ENCODE measurements around the gene ST6GALNAC3. TPM values are rescaled to one million over a fixed set of nuclear protein-coding genes. Genes with fewer than 3 reads are reported as not detected.

ST6GALNAC3 gene
- total RNA-seq, 1 donor from 2014 or later: 62.3 TPM

- no peak for TF ChIP-seq CTCF (IDR thresholded peaks at IDR 0.05; ENCODE audit: unreplicated experiment)
- H3K36me3 Mint-ChIP-seq: no peaks in the 10 kb centered on the region
- peaks cover 33% of the 10 kb centered on the region for H3K4me1 Mint-ChIP-seq
- no peaks in the 10 kb centered on the region for H3K27me3 Mint-ChIP-seq (ENCODE audit: low read depth)
- H3K9me3 Mint-ChIP-seq: peaks cover 7% of the 10 kb centered on the region
- DNase-seq (ENCODE audit: low spot score in 2 of 2, unreplicated experiment in 2 of 2): no peak
- H3K27ac Mint-ChIP-seq: peak overlapping the region; percentile 25
- H3K4me3 Mint-ChIP-seq: no peak overlapping the region
These were observed 15.1 kb upstream of the ST6GALNAC3 start for GRCh38 chr1:76059451-76059850.

- no peaks in the 10 kb centered on the region for H3K36me3 Mint-ChIP-seq
- H3K27ac Mint-ChIP-seq: peak overlapping the region; percentile 44
These were observed 9.3 kb upstream of the ST6GALNAC3 start for GRCh38 chr1:76065270-76065669.

GRCh38 chr1:76066394-76066793 lies 8.2 kb upstream of the ST6GALNAC3 start:
- peaks cover 30% of the 10 kb centered on the region for H3K4me1 Mint-ChIP-seq
- H3K27me3 Mint-ChIP-seq (ENCODE audit: low read depth): no peaks in the 10 kb centered on the region

More at GRCh38 chr1:76065270-76065669, 9.3 kb upstream of the ST6GALNAC3 start:
- H3K27me3 Mint-ChIP-seq (ENCODE audit: low read depth): no peaks in the 10 kb centered on the region
- peaks cover 4% of the 10 kb centered on the region for H3K9me3 Mint-ChIP-seq
- no peak for TF ChIP-seq CTCF (IDR thresholded peaks at IDR 0.05; ENCODE audit: unreplicated experiment)
- H3K4me3 Mint-ChIP-seq: no peak overlapping the region
- no peak for DNase-seq (ENCODE audit: low spot score in 2 of 2, unreplicated experiment in 2 of 2)
- peaks cover 30% of the 10 kb centered on the region for H3K4me1 Mint-ChIP-seq

GRCh38 chr1:76068542-76068941 lies 6.0 kb upstream of the ST6GALNAC3 start:
- no peaks in the 10 kb centered on the region for H3K36me3 Mint-ChIP-seq
- no peak for DNase-seq (ENCODE audit: low spot score in 2 of 2, unreplicated experiment in 2 of 2)
- peaks cover 4% of the 10 kb centered on the region for H3K9me3 Mint-ChIP-seq
- TF ChIP-seq CTCF (IDR thresholded peaks at IDR 0.05; ENCODE audit: unreplicated experiment): no peak
- peaks cover 31% of the 10 kb centered on the region for H3K4me1 Mint-ChIP-seq
- H3K27me3 Mint-ChIP-seq (ENCODE audit: low read depth): no peaks in the 10 kb centered on the region
- no peak overlapping the region for H3K4me3 Mint-ChIP-seq
- no peak overlapping the region for H3K27ac Mint-ChIP-seq

More at GRCh38 chr1:76066394-76066793, 8.2 kb upstream of the ST6GALNAC3 start:
- DNase-seq (ENCODE audit: low spot score in 2 of 2, unreplicated experiment in 2 of 2): no peak
- Mint-ChIP-seq H3K4me3 (no peak overlapping the region), H3K9me3 (peaks cover 4% of the 10 kb centered on the region), H3K36me3 (no peaks in the 10 kb centered on the region), H3K27ac (no peak overlapping the region)
- no peak for TF ChIP-seq CTCF (IDR thresholded peaks at IDR 0.05; ENCODE audit: unreplicated experiment)

GRCh38 chr1:76068953-76069561 lies 5.5 kb upstream of the ST6GALNAC3 start:
- TF ChIP-seq CTCF (IDR thresholded peaks at IDR 0.05; ENCODE audit: unreplicated experiment): no peak
- H3K27me3 Mint-ChIP-seq (ENCODE audit: low read depth): no peaks in the 10 kb centered on the region
- no peak overlapping the region for H3K4me3 Mint-ChIP-seq
- peaks cover 29% of the 10 kb centered on the region for H3K4me1 Mint-ChIP-seq
- no peaks in the 10 kb centered on the region for H3K36me3 Mint-ChIP-seq
- H3K27ac Mint-ChIP-seq: no peak overlapping the region
- no peak for DNase-seq (ENCODE audit: low spot score in 2 of 2, unreplicated experiment in 2 of 2)
- H3K9me3 Mint-ChIP-seq: peaks cover 4% of the 10 kb centered on the region

Measured in mesothelial cell of epicardium (in vitro differentiated cells).